GM04504 (cell line): ENCODE measurements around the gene SH3BGR.

ENCODE experiments used
- DNase-seq: peaks from one replicate; pipeline ENCODE4 v3.0.0-alpha.2; 2012; ENCODE audit warnings: low read depth

Gene SH3BGR

DNA sequence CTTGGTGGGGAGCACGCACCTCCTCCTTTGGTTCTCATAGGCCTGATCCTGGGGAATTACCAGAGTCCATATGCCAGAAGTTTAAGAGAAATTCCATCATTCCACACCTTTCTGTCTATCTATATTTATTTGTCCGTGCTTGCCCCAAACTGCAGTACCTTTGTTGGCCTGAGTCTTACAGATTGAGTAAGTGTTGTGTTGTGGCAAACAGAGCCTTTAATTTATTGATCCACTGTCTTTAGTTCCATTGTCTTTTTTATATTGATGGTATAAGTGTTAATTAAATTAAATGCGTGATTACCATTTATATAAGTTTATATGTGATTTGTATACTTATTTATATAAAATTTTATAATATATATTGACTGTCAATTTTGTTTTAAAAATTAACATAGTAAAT is 4.9 kb downstream of the SH3BGR start:
- DNase-seq, result no peak

DNA sequence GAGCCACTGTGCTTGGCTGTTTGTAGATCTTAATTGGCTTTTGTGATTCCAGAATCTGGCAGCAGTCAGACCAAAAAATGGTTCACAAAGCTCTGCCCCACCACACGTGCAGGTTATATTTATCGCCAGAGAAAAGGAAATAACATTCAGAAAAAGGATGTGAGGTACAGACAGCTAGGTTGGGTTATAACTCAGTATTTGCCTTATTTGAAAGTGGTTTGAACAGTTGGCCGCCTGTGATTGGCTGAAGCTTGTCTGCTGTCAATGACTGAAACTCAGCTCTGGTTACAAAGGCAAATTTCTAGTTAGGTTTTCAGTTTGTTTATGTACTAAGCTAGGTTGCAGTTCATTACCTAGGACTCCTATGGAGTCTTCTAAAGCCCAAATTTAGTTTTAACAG is 9.6 kb downstream of the SH3BGR start:
- no peak for DNase-seq

GRCh38 chr21:39463308-39463707 is 11.5 kb downstream of the SH3BGR start:
- DNase-seq, result no peak

DNA sequence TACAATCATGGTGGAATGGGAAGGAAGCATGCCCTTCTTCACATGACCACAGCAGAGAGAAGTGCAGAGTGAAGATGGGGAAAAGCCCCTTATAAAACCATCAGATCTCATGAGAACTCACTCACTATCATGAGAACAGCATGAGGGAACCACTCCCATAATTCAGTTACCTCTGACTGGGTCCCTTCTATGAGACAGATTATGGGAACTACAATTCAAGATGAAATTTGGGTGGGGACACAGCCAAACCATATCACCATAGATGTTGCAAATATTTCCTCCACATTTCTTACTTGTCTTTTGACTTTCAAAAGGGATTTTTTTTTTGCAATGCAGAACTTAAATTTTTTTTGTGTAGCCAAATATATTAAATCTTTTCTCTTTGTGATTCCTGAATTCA is 14.8 kb downstream of the SH3BGR start:
- no peak for DNase-seq

DNA sequence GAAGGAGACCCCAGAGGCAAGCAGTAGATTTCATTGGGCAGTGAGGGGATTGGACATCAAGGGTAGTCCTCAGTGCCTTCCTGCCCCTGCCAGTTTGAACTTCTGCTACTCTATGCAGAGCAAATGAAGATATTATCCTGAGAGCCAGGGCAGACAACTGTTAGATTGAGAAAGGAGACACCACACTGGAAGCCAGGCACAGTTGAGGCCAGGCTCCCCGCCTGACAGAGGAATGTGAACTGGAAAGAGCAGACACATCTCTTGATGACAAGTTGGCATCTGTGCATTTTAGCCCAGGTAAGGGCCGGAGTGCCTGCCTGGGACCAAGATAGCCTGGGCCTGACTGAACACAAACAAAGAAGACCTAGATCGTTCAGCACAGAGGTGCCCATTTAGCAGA is 16.0 kb downstream of the SH3BGR start:
- DNase-seq, result no peak

DNA sequence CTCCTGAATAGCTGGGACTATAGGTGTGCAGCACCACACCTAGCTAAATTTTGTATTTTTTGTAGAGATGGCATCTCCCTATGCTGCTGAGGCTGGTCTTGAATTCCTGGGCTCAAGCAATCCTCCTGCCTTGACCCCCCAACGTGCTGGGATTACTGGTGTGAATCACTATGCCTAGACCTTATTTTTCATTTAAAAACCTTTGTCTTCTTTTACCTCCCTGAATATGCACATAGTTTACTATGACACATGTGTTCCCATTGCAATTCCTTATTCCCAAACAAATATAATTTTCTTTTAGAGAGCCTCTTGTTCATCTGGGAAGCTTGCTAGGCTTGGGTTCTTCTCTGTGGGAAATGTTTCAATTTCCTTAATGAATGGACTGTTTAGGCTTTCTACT is 16.8 kb downstream of the SH3BGR start:
- no peak for DNase-seq

DNA sequence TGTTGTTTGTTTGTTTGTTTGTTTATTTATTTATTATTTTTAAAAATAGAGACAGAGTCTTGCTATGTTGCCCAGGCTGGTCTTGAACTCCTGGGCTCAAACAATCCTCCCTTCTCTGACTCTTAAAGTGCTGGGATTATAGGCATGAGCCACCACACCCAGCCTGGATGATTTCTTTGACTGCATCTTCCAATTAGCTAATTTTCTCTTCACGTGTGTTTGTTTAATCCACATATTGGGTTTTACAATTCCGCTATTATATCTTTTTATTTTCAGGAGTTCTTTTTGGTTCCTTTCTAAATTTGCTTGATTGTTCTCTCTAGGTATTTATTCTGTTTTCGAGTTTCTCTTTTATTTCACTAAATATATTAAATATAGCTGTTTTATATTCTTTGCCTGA is 19.8 kb downstream of the SH3BGR start:
- no peak for DNase-seq

DNA sequence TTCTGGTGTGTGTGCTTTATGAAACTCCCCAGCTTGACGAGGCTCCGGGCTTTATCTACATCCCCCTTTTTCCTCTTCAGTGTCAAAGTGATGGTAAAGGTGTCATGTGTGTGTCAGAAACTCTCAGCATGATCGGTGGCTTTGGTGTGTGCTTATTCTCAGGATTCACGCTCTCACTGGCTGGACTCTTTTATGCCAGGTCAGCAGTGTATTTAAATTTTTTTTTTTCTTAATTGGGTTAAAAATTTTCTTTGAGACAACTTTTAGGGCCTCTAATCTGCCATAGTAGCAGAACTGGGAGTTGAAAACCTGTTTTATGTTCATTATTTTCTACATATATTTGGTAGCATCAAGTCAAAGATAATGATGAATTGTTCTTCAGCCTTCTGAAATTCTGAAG is 21.0 kb downstream of the SH3BGR start:
- no peak for DNase-seq

DNA sequence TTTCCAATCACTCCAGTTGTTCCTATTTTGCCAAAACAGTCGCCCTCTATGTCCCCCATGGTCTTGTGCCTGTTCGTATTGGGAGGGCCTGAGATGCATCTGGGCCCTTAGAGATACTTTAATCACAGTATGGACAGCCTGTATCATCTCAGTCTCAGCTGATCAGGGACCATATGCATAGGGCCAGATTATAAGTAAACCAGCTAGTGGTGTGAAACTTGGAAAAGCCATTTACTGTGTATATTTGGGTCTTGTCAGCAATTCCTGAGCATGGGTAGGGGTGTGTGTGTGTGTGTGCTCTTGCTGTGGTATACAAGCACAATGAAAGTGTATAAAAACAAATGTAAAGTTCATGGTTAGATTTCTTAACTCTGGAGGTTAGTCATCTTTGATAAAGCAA is 22.8 kb downstream of the SH3BGR start:
- DNase-seq, result no peak

DNA sequence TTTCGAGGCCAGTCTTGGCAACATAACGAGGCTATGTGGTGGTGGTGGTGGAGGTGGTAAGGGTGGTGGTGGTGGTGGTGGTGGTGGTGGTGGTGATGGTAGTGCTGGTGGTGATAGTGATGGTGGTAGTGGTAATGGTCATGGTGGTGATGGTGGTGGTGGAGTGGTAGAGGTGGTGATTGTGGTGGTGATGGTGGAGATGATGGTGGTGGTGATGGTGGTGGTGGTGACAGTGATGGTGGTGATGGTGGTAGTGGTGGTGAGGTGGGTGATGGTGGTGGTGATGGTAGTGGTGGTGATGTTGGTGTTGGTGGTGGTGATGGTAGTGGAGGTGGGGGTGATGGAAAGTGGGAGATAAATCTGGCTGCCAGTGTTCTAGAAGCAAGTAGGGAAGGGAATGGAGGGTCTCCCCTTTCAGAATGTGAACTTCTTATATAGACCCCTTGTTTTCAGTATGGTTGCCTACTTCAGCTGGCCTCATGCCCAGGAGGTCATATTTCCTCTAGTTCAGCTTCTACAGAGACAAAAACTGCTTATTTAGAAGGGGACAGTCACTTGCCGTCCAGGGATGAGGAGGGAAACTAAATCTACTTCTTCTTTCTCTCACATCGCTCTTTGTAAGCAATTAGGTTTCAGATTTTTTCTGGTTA is 27.5 kb downstream of the SH3BGR start:
- DNase-seq, result no peak

- DNase-seq, result no peak
These were observed 28.0 kb downstream of the SH3BGR start for GRCh38 chr21:39479814-39480182.

DNA sequence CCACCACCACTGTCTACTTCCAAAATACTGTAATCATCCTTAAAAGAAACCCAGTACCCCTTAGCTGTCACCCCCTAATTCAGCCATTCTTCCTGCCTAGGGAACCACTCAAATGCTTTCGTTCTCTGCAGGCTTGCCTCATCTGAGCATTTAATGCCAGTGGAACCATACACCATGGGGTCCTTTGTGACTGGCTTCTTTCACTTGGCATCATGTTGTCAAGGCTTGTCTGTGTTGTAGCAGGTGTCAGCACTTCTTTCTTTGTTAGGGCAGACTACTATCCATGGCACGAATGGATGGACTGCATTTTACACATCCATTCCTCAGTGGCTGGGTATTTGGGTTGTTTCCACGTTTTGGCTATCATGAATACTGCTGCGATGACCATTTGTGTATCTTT is 28.5 kb downstream of the SH3BGR start:
- DNase-seq, result no peak

DNA sequence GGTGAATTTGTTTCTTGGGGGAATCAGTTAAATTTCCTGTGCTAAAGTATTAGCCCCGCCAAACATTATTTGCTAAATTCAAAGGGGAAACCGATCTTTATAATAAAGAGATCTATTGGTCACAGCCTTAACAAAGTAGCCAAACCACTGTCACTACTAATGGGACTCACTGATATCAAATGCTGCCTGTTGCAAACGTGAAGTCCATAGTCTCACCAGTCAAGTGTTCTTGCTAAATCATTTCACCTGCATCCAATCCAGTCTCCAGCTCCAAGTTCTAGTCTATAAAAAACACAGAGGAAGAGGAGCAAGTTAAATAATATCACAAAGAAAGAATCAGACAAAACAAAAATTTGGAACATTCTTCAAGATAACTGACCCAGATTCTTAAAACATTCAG is 30.1 kb downstream of the SH3BGR start:
- DNase-seq, result no peak

- no peak for DNase-seq
These were observed 32.1 kb downstream of the SH3BGR start for GRCh38 chr21:39483917-39484316.

- no peak for DNase-seq
These were observed 33.0 kb downstream of the SH3BGR start for GRCh38 chr21:39484711-39485276.

GRCh38 chr21:39489380-39489924 is 37.7 kb downstream of the SH3BGR start:
- DNase-seq, result no peak

DNA sequence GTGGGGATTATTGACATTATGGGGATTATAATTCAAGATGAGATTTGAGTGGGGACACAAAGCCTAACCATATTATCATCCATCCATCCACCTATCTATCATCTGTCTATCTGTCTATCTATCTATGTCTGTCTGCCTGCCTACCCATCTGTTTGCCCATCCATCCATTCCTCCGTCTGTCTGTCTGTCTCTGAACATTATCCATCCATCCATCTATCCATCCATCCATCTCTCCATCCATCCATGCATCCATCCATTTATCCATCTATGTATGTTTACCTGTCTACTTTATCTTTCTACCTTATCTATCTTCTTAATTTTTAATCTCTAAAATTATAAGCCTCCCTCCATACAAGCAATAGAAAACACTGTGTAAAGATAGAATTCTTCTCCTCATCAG is 47.4 kb downstream of the SH3BGR start:
- DNase-seq, result no peak

GRCh38 chr21:39502631-39503030 is 50.9 kb downstream of the SH3BGR start:
- DNase-seq, result no peak

DNA sequence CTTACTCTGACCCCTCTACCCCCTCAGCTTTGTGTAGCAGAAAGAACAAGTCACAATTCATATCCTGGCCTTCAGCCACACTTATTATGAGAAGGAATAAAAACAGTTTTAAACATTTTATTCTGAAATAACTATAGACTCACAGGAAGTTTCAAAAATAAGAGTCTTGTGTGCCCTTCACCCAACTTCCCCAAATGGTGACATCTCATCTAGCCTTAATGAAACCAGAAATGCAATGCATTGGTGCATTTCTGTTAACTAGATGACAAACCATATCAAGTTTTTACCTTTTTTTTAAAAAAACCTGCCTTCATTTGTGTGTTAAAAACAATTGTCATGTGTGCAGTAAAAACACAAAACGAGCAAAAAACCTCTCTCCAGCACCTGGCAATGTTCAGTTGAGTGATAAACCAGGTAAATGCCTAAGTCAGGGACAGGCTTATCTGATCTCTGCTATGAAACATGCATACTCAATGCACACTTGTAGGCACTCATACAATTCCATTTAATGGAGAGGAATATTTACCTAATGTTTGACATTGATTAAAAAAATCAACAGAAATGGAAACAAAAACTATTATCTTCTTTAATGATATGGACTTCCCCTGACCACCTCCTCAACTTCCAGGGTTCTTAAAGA is 51.5 kb downstream of the SH3BGR start:
- DNase-seq, result no peak

- no peak for DNase-seq
These were observed 52.5 kb downstream of the SH3BGR start for GRCh38 chr21:39504230-39504629.

- no peak for DNase-seq
These were observed 58.5 kb downstream of the SH3BGR start for GRCh38 chr21:39510240-39510639.

DNA sequence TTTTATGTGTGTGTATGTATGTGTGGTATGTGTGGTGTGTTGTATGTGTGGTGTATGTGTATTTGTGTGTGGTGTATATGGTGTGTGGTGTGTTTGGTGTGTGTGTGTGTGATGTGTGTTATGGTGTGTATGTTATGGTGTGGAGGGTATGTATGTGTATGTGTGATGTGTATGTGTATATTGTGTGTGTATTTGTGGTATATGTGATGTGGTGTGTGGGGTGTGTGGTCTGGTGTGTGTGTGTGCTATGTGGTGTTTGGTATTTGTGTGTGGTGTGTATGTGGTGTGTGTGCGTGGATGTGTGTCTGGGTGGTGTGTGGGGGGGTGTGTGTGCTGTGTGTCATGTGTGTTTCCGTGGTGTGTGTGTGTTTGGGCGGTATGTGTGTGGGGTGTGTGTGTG is 59.3 kb downstream of the SH3BGR start:
- DNase-seq, result no peak

DNA sequence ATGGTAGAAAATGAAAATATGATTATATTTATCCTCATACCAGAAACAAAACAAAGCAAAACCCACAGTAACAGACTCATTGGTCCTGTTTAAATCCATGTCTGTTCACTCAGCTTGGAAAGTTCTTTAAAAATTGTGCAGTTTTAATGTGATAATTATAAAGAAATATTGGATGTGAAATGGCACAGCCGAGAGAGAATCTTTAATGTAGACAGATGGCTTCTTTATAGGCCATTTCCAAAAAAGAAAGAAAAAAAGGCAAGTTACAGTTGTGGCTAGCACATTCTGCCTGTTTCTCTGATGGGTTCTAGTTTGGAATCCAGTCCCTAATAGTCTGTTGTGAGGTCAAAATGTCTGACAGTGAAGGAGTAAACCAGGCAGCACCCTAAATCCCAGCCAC is 62.0 kb downstream of the SH3BGR start:
- no peak for DNase-seq
